SU-DHL-6 (cell line): Measurements from ENCODE around the gene TCEAL3.

ENCODE experiments used
- H2AFZ ChIP-seq: fragments of 200-600 bp; sonication (generic); 2 replicates; pipeline ENCODE4 v1.6.1; 2014; ENCODE audit warnings: low read depth, mild to moderate bottlenecking, moderate library complexity, mixed read lengths, antibody characterized with exemption, low read length; ENCODE audit not compliant: severe bottlenecking
- H3F3A ChIP-seq: fragments of 200-600 bp; shearing (Covaris generic); 2 replicates; pipeline ENCODE4 v1.6.0; 2016; ENCODE audit warnings: antibody characterized with exemption, mild to moderate bottlenecking; ENCODE audit not compliant: insufficient read depth
- H3K27ac ChIP-seq: fragments of 200-600 bp; sonication (generic); 2 replicates; pipeline ENCODE4 v1.5.1; 2016; ENCODE audit warnings: low read depth, mild to moderate bottlenecking, low read length, moderate library complexity, mixed read lengths
- H3K27me3 ChIP-seq: fragments of 200-600 bp; sonication (generic), shearing (Covaris generic); 2 replicates; pipeline ENCODE4 v1.6.0; 2014; ENCODE audit warnings: mild to moderate bottlenecking, low read length
- H3K36me3 ChIP-seq: fragments of 200-600 bp; sonication (generic); 2 replicates; pipeline ENCODE4 v1.6.1; 2014; ENCODE audit warnings: mild to moderate bottlenecking, low read length, mixed read lengths
- H3K4me2 ChIP-seq: fragments of 300-600, 200-600 bp; shearing (Covaris generic), sonication (generic); 2 replicates; pipeline ENCODE4 v1.6.0; 2014; ENCODE audit warnings: low read length, low read depth, mild to moderate bottlenecking; ENCODE audit not compliant: poor library complexity, severe bottlenecking
- H3K4me3 ChIP-seq: fragments of 200-600 bp; sonication (generic); 2 replicates; pipeline ENCODE4 v1.5.1; 2014; ENCODE audit warnings: antibody characterized with exemption, low read length, mild to moderate bottlenecking, mixed read lengths; ENCODE audit not compliant: insufficient read depth, poor library complexity, severe bottlenecking
- H3K79me2 ChIP-seq: fragments of 200-600 bp; sonication (generic); 2 replicates; pipeline ENCODE4 v1.6.1; 2014; ENCODE audit warnings: mild to moderate bottlenecking, low read length, moderate library complexity; ENCODE audit not compliant: insufficient read depth
- H3K9ac ChIP-seq: fragments of 200-600 bp; sonication (generic); 2 replicates; pipeline ENCODE4 v1.7.0; 2014; ENCODE audit warnings: mild to moderate bottlenecking, low read length
- H3K9me2 ChIP-seq: fragments of 200-600 bp; sonication (generic); replicated peaks from 2 replicates; pipeline ENCODE4 v1.6.1; 2014; ENCODE audit warnings: low read length; ENCODE audit not compliant: insufficient read depth
- H3K9me3 ChIP-seq: fragments of 200-600 bp; sonication (generic); 2 replicates; pipeline ENCODE4 v1.6.1; 2014; ENCODE audit warnings: low read length, mixed read lengths; ENCODE audit not compliant: insufficient read depth
- H4K20me1 ChIP-seq: fragments of 200-600 bp; sonication (generic); 2 replicates; pipeline ENCODE4 v1.6.1; 2014; ENCODE audit warnings: low read depth, mild to moderate bottlenecking, antibody characterized with exemption, low read length, moderate library complexity, mixed read lengths
- EZH2phosphoT487 ChIP-seq: fragments of 200-600 bp; sonication (generic), shearing (Covaris generic); conservative IDR thresholded peaks from 2 replicates; pipeline ENCODE4 v1.6.1; 2018; ENCODE audit warnings: mild to moderate bottlenecking, antibody characterized with exemption, low read length, moderate library complexity, mixed read lengths
- TF ChIP-seq, protein P1 (sequence below): fragments of 200-600 bp; sonication (generic); IDR thresholded peaks from one replicate; pipeline ENCODE4 v1.5.1; 2017; ENCODE audit warnings: antibody characterized with exemption, mild to moderate bottlenecking, low read length, moderate library complexity; ENCODE audit not compliant: insufficient read depth, poor library complexity, severe bottlenecking

The TCEAL3 gene, protein sequence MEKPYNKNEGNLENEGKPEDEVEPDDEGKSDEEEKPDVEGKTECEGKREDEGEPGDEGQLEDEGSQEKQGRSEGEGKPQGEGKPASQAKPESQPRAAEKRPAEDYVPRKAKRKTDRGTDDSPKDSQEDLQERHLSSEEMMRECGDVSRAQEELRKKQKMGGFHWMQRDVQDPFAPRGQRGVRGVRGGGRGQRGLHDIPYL

DNA sequence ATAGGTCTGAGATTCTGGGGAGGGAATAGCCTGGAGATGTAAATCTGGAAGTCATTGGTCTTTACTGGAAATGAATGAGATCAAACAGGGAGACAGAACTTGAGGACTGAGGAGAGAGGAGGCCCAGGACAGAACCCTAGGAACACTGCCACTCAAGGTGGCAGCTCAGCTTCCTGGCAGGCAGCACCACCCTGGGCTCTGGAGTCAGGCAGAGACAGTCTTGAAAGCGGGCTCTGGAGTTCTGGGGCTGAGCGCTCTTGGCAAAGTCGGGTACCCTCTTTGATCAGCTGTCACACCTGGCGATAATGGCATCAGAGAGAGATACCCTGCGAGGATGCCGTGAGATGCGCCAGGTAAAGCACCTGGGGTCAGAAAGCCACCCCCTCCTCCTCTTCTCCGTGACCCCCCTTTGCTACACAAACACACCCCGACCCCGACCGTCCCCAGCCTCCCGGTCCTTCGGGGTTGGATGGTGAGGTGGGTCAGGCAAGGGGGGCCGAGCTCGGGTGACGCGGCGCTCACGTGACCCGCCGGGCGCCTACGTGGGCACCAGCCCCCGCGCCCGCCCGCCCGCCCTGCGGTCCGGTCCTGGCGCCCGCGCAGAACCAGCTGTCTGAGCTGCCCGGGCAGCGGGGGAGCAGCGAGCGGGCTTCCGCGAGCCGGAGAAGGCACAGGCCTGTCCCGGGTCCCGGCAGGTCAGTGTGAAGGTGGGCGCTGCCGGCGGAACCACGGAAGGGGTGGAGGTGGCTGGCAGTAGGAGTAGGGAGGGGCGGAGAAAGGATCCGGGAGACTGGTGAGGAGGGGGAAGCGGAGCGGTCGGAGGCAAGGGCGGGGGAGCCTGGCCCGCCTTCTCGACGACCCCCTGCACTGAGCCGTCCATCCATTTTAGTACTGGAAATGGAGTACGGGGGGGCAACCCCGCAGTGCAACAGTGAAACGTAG lies at the start of gene TCEAL3:
TSS of gene TCEAL3 (plus strand) at position 600 of the 942 bp plus-strand sequence. CDS start 1,102 bp downstream, outside the sequence.
- no peaks in the 10 kb centered on the region for H3K9me3 ChIP-seq
- H2AFZ ChIP-seq = no peak within 1 kb of the TSS
- TF ChIP-seq, protein P1, sequence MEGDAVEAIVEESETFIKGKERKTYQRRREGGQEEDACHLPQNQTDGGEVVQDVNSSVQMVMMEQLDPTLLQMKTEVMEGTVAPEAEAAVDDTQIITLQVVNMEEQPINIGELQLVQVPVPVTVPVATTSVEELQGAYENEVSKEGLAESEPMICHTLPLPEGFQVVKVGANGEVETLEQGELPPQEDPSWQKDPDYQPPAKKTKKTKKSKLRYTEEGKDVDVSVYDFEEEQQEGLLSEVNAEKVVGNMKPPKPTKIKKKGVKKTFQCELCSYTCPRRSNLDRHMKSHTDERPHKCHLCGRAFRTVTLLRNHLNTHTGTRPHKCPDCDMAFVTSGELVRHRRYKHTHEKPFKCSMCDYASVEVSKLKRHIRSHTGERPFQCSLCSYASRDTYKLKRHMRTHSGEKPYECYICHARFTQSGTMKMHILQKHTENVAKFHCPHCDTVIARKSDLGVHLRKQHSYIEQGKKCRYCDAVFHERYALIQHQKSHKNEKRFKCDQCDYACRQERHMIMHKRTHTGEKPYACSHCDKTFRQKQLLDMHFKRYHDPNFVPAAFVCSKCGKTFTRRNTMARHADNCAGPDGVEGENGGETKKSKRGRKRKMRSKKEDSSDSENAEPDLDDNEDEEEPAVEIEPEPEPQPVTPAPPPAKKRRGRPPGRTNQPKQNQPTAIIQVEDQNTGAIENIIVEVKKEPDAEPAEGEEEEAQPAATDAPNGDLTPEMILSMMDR = no peak
- TF ChIP-seq EZH2phosphoT487 = no peak
- H3F3A ChIP-seq = no peaks in the 10 kb centered on the region
- no peaks in the 10 kb centered on the region for H3K27me3 ChIP-seq
- H3K9ac ChIP-seq = no peak within 1 kb of the TSS
- H3K36me3 ChIP-seq = no peaks in the 10 kb centered on the region
- H3K9me2 ChIP-seq = no peaks in the 10 kb centered on the region
- no peak within 1 kb of the TSS for H3K4me3 ChIP-seq
- H3K79me2 ChIP-seq = no peaks in the 10 kb centered on the region
- no peak within 1 kb of the TSS for H3K4me2 ChIP-seq
- no peak within 1 kb of the TSS for H3K27ac ChIP-seq
- H4K20me1 ChIP-seq = no peaks in the 10 kb centered on the region

DNA sequence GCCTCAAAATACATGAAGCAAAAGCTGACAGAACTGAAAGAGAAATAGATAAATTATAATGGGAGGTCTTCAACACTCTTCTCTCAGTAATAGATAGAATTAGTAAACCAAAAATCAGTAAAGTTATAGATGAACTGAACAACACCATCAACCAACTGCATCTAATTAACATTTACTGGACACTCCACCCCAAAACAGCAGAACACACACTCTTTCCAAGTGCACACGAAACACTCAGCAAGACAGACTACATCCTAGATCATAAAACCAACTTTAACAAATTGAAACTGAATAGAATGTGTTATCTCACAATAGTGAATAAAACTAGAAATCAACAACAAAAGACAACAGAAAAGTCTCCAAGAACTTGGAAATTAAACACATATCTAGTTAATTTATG lies 47.5 kb upstream of the TCEAL3 start:
- Histone ChIP-seq H3K4me3 (no peak overlapping the region), H2AFZ (no peak overlapping the region), H3K9ac (no peak overlapping the region), H4K20me1 (no peaks in the 10 kb centered on the region), H3K9me2 (no peaks in the 10 kb centered on the region), H3K27me3 (no peaks in the 10 kb centered on the region), H3K27ac (no peak overlapping the region), H3F3A (no peaks in the 10 kb centered on the region), H3K79me2 (no peaks in the 10 kb centered on the region), H3K4me2 (no peak overlapping the region), H3K36me3 (no peaks in the 10 kb centered on the region), H3K9me3 (no peaks in the 10 kb centered on the region)
- TF ChIP-seq EZH2phosphoT487 = no peak
- TF ChIP-seq, protein P1 = no peak

DNA sequence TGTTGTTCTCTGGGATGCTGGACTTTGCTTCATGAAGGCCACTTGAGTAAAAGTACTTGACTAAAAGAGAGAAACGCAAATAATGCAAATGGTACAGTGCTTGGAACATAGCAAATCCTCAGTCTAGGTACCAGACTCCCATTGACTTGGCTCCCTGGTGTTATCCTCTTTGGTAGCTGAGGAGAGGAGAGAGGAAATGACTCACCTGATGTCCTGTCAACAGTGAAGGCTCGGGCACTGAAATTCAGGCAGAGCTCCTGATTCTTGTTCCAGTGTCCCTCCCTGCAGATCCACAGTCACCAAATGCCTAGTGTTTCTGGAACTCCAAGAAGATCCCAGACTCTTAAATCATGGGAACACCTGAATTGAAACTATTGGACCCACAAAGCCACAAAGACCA lies 45.0 kb upstream of the TCEAL3 start:
- Histone ChIP-seq H3K4me2 (no peak overlapping the region), H3K4me3 (no peak overlapping the region), H3F3A (no peaks in the 10 kb centered on the region), H3K27ac (no peak overlapping the region), H4K20me1 (no peaks in the 10 kb centered on the region), H2AFZ (no peak overlapping the region), H3K9me3 (no peaks in the 10 kb centered on the region), H3K36me3 (no peaks in the 10 kb centered on the region), H3K27me3 (no peaks in the 10 kb centered on the region), H3K9ac (no peak overlapping the region), H3K79me2 (no peaks in the 10 kb centered on the region), H3K9me2 (no peaks in the 10 kb centered on the region)
- TF ChIP-seq, protein P1 = no peak
- TF ChIP-seq EZH2phosphoT487 = no peak
